IPS-18c (cell line): Measurements from ENCODE around the gene HOXA4.

ENCODE experiments used
- H3K4me3 ChIP-seq: 2 replicates; pipeline ENCODE4 v1.7.0; 2013; ENCODE audit warnings: low read depth, mild to moderate bottlenecking, low read length, moderate library complexity; ENCODE audit not compliant: insufficient read depth
- H3K9me3 ChIP-seq: one replicate; pipeline ENCODE4 v1.6.1; 2013; ENCODE audit warnings: mild to moderate bottlenecking, low read length, moderate library complexity; ENCODE audit not compliant: control insufficient read depth, insufficient read depth

Gene HOXA4

GRCh38 chr7:27108390-27109127, 22.0 kb downstream of the HOXA4 start:
- Histone ChIP-seq H3K4me3 (peak overlapping the region; percentile 34; the same call in 1 of the 2 replicates), H3K9me3 (peaks cover 2% of the 10 kb centered on the region)

GRCh38 chr7:27107391-27108381, 22.9 kb downstream of the HOXA4 start:
- Histone ChIP-seq H3K9me3 (peaks cover 2% of the 10 kb centered on the region), H3K4me3 (0 out of 2 replicates have a peak overlapping the region, but pooled peaks have one; percentile 34)

- peaks cover 2% of the 10 kb centered on the region for H3K9me3 ChIP-seq
- H3K4me3 ChIP-seq, result peak overlapping the region; percentile 34; the same call in 1 of the 2 replicates
Observed at GRCh38 chr7:27106901-27107240, 23.7 kb downstream of the HOXA4 start.

GRCh38 chr7:27106181-27106900, 24.2 kb downstream of the HOXA4 start:
- Histone ChIP-seq H3K9me3 (peaks cover 2% of the 10 kb centered on the region), H3K4me3 (peak overlapping the region; percentile 34; the same call in 1 of the 2 replicates)

GRCh38 chr7:27105301-27106031, 25.1 kb downstream of the HOXA4 start:
- no peak overlapping the region for H3K4me3 ChIP-seq
- peaks cover 2% of the 10 kb centered on the region for H3K9me3 ChIP-seq

- peak overlapping the region; percentile 20; the same call in 1 of the 2 replicates for H3K4me3 ChIP-seq
Observed at GRCh38 chr7:27104341-27105058, 26.1 kb downstream of the HOXA4 start.

GRCh38 chr7:27103489-27104226, 26.9 kb downstream of the HOXA4 start:
- Histone ChIP-seq H3K4me3 (peak overlapping the region; percentile 36; the same call in 1 of the 2 replicates), H3K9me3 (peaks cover 2% of the 10 kb centered on the region)

More at GRCh38 chr7:27104341-27105058, 26.1 kb downstream of the HOXA4 start:
- peaks cover 2% of the 10 kb centered on the region for H3K9me3 ChIP-seq

- H3K4me3 ChIP-seq, result peak within 1 kb of the TSS; percentile 36; the same call in 1 of the 2 replicates
- peaks cover 2% of the 10 kb centered on the region for H3K9me3 ChIP-seq
Observed at GRCh38 chr7:27102581-27103442, 27.7 kb downstream of the HOXA4 start, which contains the start of gene HOXA2. Gene HOXA2 (minus strand): TSS chr7:27102683. CDS start chr7:27102500, 183 bp downstream.

- H3K4me3 ChIP-seq, result peak overlapping the region; percentile 31; the same call in 1 of the 2 replicates
Observed at GRCh38 chr7:27101957-27102580, 28.5 kb downstream of the HOXA4 start.

GRCh38 chr7:27101171-27101956, 29.2 kb downstream of the HOXA4 start:
- peaks cover 2% of the 10 kb centered on the region for H3K9me3 ChIP-seq
- H3K4me3 ChIP-seq, result peak overlapping the region; percentile 36; the same call in 1 of the 2 replicates

More at GRCh38 chr7:27101957-27102580, 28.5 kb downstream of the HOXA4 start:
- peaks cover 2% of the 10 kb centered on the region for H3K9me3 ChIP-seq

GRCh38 chr7:27100694-27101170, 29.8 kb downstream of the HOXA4 start:
- Histone ChIP-seq H3K9me3 (peaks cover 2% of the 10 kb centered on the region), H3K4me3 (peak overlapping the region; percentile 36; the same call in 1 of the 2 replicates)

- peaks cover 3% of the 10 kb centered on the region for H3K9me3 ChIP-seq
- H3K4me3 ChIP-seq, result no peak overlapping the region
Observed at GRCh38 chr7:27099453-27100370, 30.8 kb downstream of the HOXA4 start.
